ENCODE measurements around the gene LGALS4.

GRCh38 chr19:38803543-38803942 lies 9.2 kb downstream of the LGALS4 start:
- TF ChIP-seq PATZ1 (CRISPR knock-in tag; IDR thresholded peaks at IDR 0.05; ENCODE audit: borderline replicate concordance) (no peak), PPARA (CRISPR knock-in tag; IDR thresholded peaks at IDR 0.05; ENCODE audit: borderline replicate concordance) (no peak), ZFP3 (CRISPR knock-in tag; IDR thresholded peaks at IDR 0.05) (no peak), ISL1 (CRISPR knock-in tag; IDR thresholded peaks at IDR 0.05) (no peak), RARB (CRISPR knock-in tag; IDR thresholded peaks at IDR 0.05) (no peak)

All from SK-N-SH treated with all-trans-retinoic acid at 6 μM for 48 hours (cell line).